ENCODE results near the gene CAMTA1. TPM values are rescaled to one million over a fixed set of nuclear protein-coding genes. Genes with fewer than 3 reads are reported as not detected.

Gene CAMTA1
- total RNA-seq, 1 donor from 2014 or later = 268 TPM

DNA sequence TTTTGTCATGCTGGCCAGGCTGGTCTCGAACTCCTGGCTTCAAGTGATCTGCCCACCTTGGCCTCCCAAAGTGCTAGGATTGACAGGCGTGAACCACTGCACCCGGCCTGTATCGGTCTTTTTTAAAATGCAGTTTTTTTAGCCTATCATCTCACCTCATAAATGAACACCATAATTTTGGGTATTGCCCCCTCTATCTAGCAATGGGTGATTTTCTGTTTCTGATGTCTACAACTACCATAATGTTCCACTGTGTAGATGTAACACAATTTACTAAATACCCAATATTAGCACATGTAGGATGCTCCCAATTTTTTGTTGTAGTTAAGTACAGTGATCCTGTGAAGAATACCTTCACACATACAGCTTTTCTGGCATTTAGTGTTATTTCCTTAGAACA, 2.0 kb upstream of the CAMTA1 start:
- H3F3A ChIP-seq (ENCODE audit: low read depth) = peaks cover 5% of the 10 kb centered on the region
- Mint-ChIP-seq H3K4me1 (peaks cover 26% of the 10 kb centered on the region), H3K36me3 (peaks cover 11% of the 10 kb centered on the region), H3K9me3 (no peaks in the 10 kb centered on the region), H3K27ac (no peak overlapping the region), H3K27me3 (ENCODE audit: insufficient read depth, low read depth) (peaks cover 6% of the 10 kb centered on the region), H3K4me3 (peak overlapping the region; percentile 88)
- no peak overlapping the region for H3K9ac ChIP-seq
- no peaks in the 10 kb centered on the region for H3K9me3 ChIP-seq (ENCODE audit: low read depth)
- no peak overlapping the region for H3K27ac ChIP-seq
- no peaks in the 10 kb centered on the region for H3K36me3 ChIP-seq
- no peaks in the 10 kb centered on the region for H3K27me3 ChIP-seq
- peaks cover 39% of the 10 kb centered on the region for H3K79me2 ChIP-seq (ENCODE audit: low read depth)
- DNase-seq (ENCODE audit: low spot score) = no peak
- H3K4me1 ChIP-seq = peaks cover 21% of the 10 kb centered on the region
- peaks cover 24% of the 10 kb centered on the region for H4K20me1 ChIP-seq (ENCODE audit: low read depth)
- no peak overlapping the region for H2AFZ ChIP-seq (replicated peaks)
- H3K4me3 ChIP-seq = peak overlapping the region; percentile 83
- TF ChIP-seq EZH2phosphoT487 (IDR thresholded peaks at IDR 0.05) (no peak), EZH2 (IDR thresholded peaks at IDR 0.05) (no peak)
- TF ChIP-seq, protein P1, sequence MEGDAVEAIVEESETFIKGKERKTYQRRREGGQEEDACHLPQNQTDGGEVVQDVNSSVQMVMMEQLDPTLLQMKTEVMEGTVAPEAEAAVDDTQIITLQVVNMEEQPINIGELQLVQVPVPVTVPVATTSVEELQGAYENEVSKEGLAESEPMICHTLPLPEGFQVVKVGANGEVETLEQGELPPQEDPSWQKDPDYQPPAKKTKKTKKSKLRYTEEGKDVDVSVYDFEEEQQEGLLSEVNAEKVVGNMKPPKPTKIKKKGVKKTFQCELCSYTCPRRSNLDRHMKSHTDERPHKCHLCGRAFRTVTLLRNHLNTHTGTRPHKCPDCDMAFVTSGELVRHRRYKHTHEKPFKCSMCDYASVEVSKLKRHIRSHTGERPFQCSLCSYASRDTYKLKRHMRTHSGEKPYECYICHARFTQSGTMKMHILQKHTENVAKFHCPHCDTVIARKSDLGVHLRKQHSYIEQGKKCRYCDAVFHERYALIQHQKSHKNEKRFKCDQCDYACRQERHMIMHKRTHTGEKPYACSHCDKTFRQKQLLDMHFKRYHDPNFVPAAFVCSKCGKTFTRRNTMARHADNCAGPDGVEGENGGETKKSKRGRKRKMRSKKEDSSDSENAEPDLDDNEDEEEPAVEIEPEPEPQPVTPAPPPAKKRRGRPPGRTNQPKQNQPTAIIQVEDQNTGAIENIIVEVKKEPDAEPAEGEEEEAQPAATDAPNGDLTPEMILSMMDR (IDR thresholded peaks at IDR 0.05) = no peak
- H3K4me2 ChIP-seq = peak overlapping the region; percentile 78

DNA sequence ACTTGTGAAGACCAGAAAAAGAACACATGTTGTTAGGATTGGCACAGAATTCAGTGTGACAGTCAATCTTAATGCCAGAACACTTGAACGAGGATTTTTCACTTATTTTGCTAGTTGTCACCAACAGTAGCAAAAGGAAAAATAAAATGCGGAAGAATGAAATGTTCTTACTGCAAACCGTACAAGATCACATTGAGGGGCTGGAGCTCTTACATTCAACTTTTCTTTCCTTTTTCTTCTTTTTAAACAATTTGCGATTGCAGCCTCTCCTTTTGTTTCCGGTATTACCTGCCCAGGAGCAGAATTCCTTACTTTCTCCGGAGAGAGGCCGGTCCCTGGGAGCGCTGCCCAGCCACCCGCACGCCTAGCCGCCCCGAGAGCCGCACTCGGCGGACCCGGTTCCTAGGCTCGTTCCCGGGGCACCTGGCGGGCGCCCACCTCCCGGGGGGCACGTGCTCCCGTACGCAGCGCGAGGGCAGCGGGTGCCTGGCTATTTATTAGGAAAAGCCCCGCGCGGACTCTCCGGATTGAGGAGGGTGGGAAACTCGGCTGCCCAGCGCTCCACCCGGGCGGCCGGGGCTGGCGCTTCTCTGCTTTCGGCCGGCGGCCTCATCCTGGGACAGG, 1.2 kb upstream of the CAMTA1 start:
- DNase-seq (ENCODE audit: low spot score) = no peak
- peaks cover 32% of the 10 kb centered on the region for H4K20me1 ChIP-seq (ENCODE audit: low read depth)
- H3K27ac ChIP-seq = peak overlapping the region; percentile 93
- Mint-ChIP-seq H3K27me3 (ENCODE audit: insufficient read depth, low read depth) (peaks cover 6% of the 10 kb centered on the region), H3K4me1 (peaks cover 34% of the 10 kb centered on the region), H3K9me3 (no peaks in the 10 kb centered on the region), H3K4me3 (peak overlapping the region; percentile 88), H3K27ac (no peak overlapping the region), H3K36me3 (peaks cover 18% of the 10 kb centered on the region)
- H3K4me1 ChIP-seq = peaks cover 26% of the 10 kb centered on the region
- no peaks in the 10 kb centered on the region for H3K27me3 ChIP-seq
- peak overlapping the region; percentile 78 for H3K4me2 ChIP-seq
- H3K9ac ChIP-seq = peak overlapping the region; percentile 68
- H2AFZ ChIP-seq (replicated peaks) = peak overlapping the region; percentile 91
- H3K9me3 ChIP-seq (ENCODE audit: low read depth) = no peaks in the 10 kb centered on the region
- H3K4me3 ChIP-seq = peak overlapping the region; percentile 83
- peaks cover 5% of the 10 kb centered on the region for H3F3A ChIP-seq (ENCODE audit: low read depth)
- H3K79me2 ChIP-seq (ENCODE audit: low read depth) = peaks cover 48% of the 10 kb centered on the region
- no peak for TF ChIP-seq EZH2 (IDR thresholded peaks at IDR 0.05)
- TF ChIP-seq, protein P1 (IDR thresholded peaks at IDR 0.05) = no peak
- TF ChIP-seq EZH2phosphoT487 (IDR thresholded peaks at IDR 0.05) = no peak
- H3K36me3 ChIP-seq = no peaks in the 10 kb centered on the region

DNA sequence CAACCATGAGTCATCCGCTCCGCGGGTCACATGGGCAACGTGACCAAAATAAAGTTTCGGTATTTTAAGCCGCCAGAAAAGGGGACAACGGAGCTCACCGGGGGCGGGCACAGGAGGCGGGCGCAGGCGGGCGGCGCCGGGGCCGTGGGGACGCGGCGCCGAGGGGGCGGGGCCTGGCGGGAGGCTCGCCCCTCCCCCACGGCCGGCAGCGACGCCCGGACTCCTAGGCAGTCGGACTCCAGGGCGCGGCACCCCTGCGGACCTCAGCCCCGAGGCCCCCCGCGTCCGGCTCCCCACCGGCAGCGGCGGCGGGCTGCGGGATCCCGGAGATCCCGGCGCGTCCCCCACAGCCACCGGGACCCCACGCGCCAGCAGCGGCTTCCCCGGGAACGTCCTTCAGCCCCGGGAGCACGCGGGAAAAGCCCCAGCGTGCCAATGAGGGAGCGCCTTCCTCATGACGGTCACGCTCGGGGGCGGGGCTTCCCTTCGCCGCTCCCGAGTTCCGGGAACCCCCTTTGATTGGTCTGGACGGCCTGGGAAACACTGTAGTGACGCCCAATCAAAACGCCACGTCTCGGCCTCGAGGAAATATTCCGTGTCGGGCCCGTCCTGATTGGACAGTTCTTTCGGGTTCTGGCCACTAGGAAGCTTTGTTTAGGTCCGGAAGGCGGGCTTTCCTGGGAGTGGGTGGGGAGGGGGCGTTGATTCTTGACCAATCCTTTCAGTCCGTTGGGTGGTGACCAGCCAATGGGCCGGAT, 515 bp upstream of the CAMTA1 start:
- peak overlapping the region; percentile 91 for H2AFZ ChIP-seq (replicated peaks)
- peaks cover 38% of the 10 kb centered on the region for H3K4me1 Mint-ChIP-seq
- peaks cover 39% of the 10 kb centered on the region for H4K20me1 ChIP-seq (ENCODE audit: low read depth)
- H3K36me3 Mint-ChIP-seq = peaks cover 22% of the 10 kb centered on the region
- H3K9me3 ChIP-seq (ENCODE audit: low read depth) = no peaks in the 10 kb centered on the region
- TF ChIP-seq EZH2 (IDR thresholded peaks at IDR 0.05) = no peak
- no peak for TF ChIP-seq EZH2phosphoT487 (IDR thresholded peaks at IDR 0.05)
- TF ChIP-seq, protein P1 (IDR thresholded peaks at IDR 0.05) = no peak
- H3K27me3 Mint-ChIP-seq (ENCODE audit: insufficient read depth, low read depth) = peaks cover 6% of the 10 kb centered on the region
- H3K4me2 ChIP-seq = peak overlapping the region; percentile 78
- H3K27me3 ChIP-seq = no peaks in the 10 kb centered on the region
- peak overlapping the region; percentile 83 for H3K4me3 ChIP-seq
- no peaks in the 10 kb centered on the region for H3K9me3 Mint-ChIP-seq
- peak overlapping the region; percentile 87 for H3K27ac Mint-ChIP-seq
- peaks cover 26% of the 10 kb centered on the region for H3K4me1 ChIP-seq
- peak overlapping the region; percentile 93 for H3K27ac ChIP-seq
- no peaks in the 10 kb centered on the region for H3K36me3 ChIP-seq
- H3K9ac ChIP-seq = peak overlapping the region; percentile 68
- peaks cover 5% of the 10 kb centered on the region for H3F3A ChIP-seq (ENCODE audit: low read depth)
- peak; percentile 100 for DNase-seq (ENCODE audit: low spot score)
- peak overlapping the region; percentile 95 for H3K4me3 Mint-ChIP-seq
- H3K79me2 ChIP-seq (ENCODE audit: low read depth) = peaks cover 54% of the 10 kb centered on the region

All from neural progenitor cell (in vitro differentiated cells).